ENCODE measurements around the gene MYO1D. TPM values are rescaled to one million over a fixed set of nuclear protein-coding genes. Genes with fewer than 3 reads are reported as not detected.

MYO1D gene
- total RNA-seq, 1 donor = 94.0 TPM

DNA sequence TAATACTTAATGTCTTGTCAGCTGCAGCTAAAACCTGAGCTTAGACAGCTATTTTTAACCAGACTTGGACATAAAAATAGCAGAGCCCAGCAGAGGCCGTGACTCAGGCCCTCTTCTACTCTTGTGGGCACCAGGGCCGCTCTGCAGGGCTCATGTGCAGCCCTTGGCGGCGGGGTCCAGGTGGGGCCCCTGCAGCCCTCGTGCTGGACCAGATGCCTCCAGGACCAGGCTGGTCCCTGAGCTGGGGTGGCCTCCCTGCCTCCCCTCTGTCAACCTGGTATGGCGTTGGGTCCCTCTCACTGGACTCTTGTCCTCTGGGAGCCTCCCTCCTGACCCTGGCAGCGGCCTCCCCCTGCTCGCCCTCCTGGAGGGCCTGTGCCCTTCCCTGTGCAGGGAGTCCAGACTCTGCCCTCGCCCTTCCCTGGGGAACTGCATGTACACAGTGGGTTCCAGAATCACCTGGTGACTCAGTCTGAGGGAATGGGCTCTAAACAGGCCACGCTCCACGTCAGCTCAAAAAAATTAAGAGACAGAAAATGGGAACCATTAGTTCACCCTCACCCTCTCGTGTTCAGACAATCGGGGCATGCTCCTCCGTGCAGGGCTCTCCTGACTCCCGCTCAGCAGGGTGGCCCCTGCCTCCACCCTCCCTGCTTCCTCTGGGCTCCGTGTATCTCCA, 380.4 kb downstream of the MYO1D start:
- DNase-seq (ENCODE audit: low read depth) = peak; percentile 55
- TF ChIP-seq, protein P1, sequence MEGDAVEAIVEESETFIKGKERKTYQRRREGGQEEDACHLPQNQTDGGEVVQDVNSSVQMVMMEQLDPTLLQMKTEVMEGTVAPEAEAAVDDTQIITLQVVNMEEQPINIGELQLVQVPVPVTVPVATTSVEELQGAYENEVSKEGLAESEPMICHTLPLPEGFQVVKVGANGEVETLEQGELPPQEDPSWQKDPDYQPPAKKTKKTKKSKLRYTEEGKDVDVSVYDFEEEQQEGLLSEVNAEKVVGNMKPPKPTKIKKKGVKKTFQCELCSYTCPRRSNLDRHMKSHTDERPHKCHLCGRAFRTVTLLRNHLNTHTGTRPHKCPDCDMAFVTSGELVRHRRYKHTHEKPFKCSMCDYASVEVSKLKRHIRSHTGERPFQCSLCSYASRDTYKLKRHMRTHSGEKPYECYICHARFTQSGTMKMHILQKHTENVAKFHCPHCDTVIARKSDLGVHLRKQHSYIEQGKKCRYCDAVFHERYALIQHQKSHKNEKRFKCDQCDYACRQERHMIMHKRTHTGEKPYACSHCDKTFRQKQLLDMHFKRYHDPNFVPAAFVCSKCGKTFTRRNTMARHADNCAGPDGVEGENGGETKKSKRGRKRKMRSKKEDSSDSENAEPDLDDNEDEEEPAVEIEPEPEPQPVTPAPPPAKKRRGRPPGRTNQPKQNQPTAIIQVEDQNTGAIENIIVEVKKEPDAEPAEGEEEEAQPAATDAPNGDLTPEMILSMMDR (IDR thresholded peaks at IDR 0.05; ENCODE audit: insufficient read depth, low read length) = no peak
- H3K4me3 ChIP-seq (ENCODE audit: low read depth, low read length) = no peak overlapping the region

DNA sequence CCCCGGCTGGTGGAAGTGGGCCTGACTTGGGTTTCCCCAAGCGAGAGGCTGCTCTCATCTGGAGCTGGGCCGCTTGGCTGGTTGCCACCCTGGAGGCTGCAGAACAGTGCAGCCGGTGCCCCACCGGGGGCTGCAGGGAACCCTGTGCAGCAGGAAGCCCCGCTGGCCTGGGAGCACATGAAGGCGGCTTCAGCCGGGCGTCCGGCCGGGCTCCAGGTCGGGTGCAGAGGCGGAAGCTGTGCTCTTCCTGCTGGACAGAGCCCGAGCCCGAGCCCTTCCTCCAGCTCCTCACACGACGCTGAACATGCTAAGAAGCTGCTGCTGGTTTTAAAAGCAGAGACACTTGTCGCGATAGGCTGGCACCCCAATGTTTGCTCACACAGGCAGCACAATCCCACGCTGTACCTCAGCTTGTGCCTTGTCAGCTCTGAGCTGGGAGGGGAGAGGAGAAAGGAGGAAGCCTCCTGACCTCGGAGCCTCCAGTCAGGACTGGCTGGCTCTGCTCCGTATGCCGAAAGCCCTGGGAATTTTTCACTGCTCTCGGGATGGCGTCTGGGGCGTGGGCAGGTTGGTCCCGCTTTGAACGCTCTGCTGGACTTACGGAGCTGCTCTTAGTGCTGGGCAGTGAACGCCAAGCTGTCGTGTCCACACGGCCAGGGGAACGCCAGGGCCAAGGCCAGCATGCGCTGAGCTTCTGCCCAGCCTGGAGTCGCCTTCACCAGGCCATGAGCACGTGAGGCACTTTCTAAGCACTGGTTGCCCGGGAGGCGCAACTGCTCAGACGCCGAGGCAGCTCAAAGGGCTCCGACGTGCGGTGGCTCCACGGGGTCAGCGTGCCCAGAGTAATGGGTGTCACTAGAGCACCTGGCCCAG, 381.3 kb downstream of the MYO1D start:
- no peak overlapping the region for H3K4me3 ChIP-seq (ENCODE audit: low read depth, low read length)
- TF ChIP-seq, protein P1 (IDR thresholded peaks at IDR 0.05; ENCODE audit: insufficient read depth, low read length) = no peak
- DNase-seq (ENCODE audit: low read depth) = peak; percentile 30

DNA sequence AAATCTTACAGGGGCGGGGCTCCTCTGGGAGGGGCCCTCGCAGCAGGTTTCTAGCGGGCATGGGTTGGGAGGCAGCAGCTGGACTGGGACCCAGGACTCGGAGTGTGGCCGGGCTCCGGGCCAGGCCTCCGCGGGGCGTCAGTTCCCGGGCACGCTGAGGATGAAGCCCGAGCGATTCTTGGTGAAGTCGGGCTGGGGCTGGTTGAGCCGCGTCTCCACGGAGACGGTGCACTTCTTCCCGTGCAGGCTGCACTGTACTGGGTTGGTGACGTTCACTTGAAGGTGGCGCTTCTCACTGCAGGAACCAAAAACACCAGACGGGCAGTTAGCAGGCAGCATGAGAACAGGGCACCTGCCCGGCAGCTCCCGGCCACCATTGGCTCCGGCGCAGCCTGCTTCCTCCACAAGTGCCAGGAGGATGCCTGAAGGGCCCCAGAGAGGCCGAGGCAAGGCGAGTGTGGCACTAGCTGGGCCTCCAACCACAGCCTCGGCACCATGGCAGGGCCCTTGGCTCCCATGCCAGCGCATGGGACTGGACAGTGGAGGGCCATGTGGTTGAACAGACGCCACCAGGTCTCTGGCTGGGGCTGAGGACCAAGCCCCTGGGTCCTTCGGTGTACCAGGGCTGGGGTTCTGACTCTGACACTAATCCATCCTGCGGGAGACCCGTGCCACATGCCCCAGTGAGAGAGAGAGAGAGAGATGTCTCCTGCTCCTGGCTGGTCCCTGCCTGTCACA, 382.1 kb downstream of the MYO1D start:
- TF ChIP-seq, protein P1 (IDR thresholded peaks at IDR 0.05; ENCODE audit: insufficient read depth, low read length) = no peak
- no peak for DNase-seq (ENCODE audit: low read depth)
- H3K4me3 ChIP-seq (ENCODE audit: low read depth, low read length) = no peak overlapping the region

DNA sequence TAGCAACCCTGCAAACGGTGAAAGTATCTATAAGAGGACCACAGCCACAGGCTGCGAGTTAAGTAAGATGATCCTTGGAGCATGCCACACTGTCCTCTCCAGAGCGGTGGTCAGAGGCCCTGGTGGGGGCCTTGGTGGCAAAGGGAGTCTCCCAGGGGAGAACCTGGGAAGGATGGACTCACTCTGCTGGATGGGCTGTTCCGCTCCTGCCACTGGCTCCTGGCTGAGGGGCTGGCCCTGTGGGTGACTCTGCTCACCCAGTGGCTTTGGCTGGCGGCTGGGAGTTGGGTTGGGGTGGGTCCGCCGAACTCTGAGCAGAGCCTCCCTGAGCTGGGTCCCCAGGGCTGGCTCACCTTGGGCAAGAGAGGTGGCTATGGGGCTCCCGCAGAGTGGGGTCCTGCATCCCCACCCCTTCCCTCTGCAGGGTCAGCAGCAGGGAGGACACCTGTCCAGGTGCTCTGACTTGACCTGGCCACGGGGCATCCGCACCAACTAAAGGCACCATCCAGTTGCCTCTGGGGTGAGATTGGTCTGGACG, 382.9 kb downstream of the MYO1D start:
- H3K4me3 ChIP-seq (ENCODE audit: low read depth, low read length) = no peak overlapping the region
- TF ChIP-seq, protein P1 (IDR thresholded peaks at IDR 0.05; ENCODE audit: insufficient read depth, low read length) = no peak
- no peak for DNase-seq (ENCODE audit: low read depth)

DNA sequence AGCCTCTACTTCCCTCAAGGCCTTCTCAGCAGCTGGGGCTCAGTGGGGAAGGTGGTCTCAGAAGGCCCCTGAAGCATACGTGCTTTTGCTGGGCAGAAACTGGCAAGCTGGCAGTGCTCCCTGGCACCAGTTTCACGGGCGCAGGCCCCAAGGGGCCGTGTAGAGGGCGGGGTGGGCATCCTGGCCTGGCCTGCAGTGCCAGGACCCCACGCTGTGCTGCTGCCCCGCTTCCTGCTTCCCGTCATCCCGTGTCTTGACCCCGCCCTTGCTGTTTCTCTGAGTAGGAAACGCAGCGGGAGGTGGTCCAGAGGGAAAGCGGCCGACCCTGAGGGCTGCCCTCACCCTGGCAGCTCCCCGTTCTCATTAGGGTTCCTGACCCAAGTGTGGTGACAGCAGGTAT, 383.4 kb downstream of the MYO1D start:
- DNase-seq (ENCODE audit: low read depth) = no peak
- no peak overlapping the region for H3K4me3 ChIP-seq (ENCODE audit: low read depth, low read length)
- TF ChIP-seq, protein P1 (IDR thresholded peaks at IDR 0.05; ENCODE audit: insufficient read depth, low read length) = no peak

DNA sequence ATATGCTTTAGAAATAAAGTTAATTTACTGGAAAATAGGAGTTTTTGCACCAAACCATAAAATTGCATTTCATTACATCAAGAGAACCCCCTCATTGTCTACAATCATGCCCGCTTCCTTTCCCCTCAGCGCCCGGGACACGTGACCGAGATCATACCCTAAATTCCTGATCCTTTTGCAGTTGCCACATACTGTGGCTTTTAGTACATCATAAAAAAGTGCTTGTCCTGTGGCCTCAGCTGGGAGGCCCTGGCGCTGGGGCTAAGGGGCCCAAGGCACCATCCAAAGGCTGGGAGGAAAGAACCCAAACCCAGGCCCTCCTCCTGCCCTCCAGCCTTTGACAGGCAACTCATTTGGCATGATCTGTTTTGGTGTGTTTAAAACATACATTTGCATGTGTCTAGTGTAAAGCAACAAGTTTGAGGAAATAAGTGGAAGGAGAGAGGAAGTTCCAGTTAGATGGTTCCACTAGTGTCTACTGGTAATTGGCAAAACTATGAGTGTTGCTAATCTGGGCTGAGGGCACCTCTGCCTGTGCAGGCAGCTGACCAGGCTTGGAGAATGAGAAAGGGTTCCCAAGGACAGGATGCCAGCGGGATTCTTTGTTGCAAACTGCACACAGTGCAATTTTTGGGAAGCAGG, 384.2 kb downstream of the MYO1D start:
- H3K4me3 ChIP-seq (ENCODE audit: low read depth, low read length) = no peak overlapping the region
- TF ChIP-seq, protein P1 (IDR thresholded peaks at IDR 0.05; ENCODE audit: insufficient read depth, low read length) = no peak
- DNase-seq (ENCODE audit: low read depth) = no peak
